ENCODE results near the gene FAM53A.

FAM53A gene

GRCh38 chr4:1655676-1656075, 28.4 kb downstream of the FAM53A start:
- DNase-seq (ENCODE audit: low spot score) = no peak
- in situ Hi-C loops (cut with MboI; ENCODE audit: low pct_unique_long_range_greater_than_20kb, low sequenced_read_pairs, unreplicated experiment) = no loop called here
- TF ChIP-seq CTCF (IDR thresholded peaks at IDR 0.05; ENCODE audit: extremely low read depth, insufficient read depth, missing control alignments) = no peak

GRCh38 chr4:1655081-1655480, 29.0 kb downstream of the FAM53A start:
- no peak for TF ChIP-seq CTCF (IDR thresholded peaks at IDR 0.05; ENCODE audit: extremely low read depth, insufficient read depth, missing control alignments)
- no peak for DNase-seq (ENCODE audit: low spot score)
- in situ Hi-C loops (cut with MboI; ENCODE audit: low pct_unique_long_range_greater_than_20kb, low sequenced_read_pairs, unreplicated experiment) = no loop called here

- no peak for TF ChIP-seq CTCF (IDR thresholded peaks at IDR 0.05; ENCODE audit: extremely low read depth, insufficient read depth, missing control alignments)
- no peak for DNase-seq (ENCODE audit: low spot score)
- in situ Hi-C loops (cut with MboI; ENCODE audit: low pct_unique_long_range_greater_than_20kb, low sequenced_read_pairs, unreplicated experiment) = no loop called here
Observed at GRCh38 chr4:1654216-1654955, 29.7 kb downstream of the FAM53A start.

- no peak for DNase-seq (ENCODE audit: low spot score)
- TF ChIP-seq CTCF (IDR thresholded peaks at IDR 0.05; ENCODE audit: extremely low read depth, insufficient read depth, missing control alignments) = no peak
- in situ Hi-C loops (cut with MboI; ENCODE audit: low pct_unique_long_range_greater_than_20kb, low sequenced_read_pairs, unreplicated experiment) = no loop called here
Observed at GRCh38 chr4:1653776-1654175, 30.3 kb downstream of the FAM53A start.

GRCh38 chr4:1652088-1652487, 32.0 kb downstream of the FAM53A start:
- in situ Hi-C loops (cut with MboI; ENCODE audit: low pct_unique_long_range_greater_than_20kb, low sequenced_read_pairs, unreplicated experiment) = no loop called here
- no peak for TF ChIP-seq CTCF (IDR thresholded peaks at IDR 0.05; ENCODE audit: extremely low read depth, insufficient read depth, missing control alignments)

GRCh38 chr4:1651609-1652008, 32.5 kb downstream of the FAM53A start:
- TF ChIP-seq CTCF (IDR thresholded peaks at IDR 0.05; ENCODE audit: extremely low read depth, insufficient read depth, missing control alignments) = no peak
- in situ Hi-C loops (cut with MboI; ENCODE audit: low pct_unique_long_range_greater_than_20kb, low sequenced_read_pairs, unreplicated experiment) = no loop called here
- no peak for DNase-seq (ENCODE audit: low spot score)

More at GRCh38 chr4:1652088-1652487, 32.0 kb downstream of the FAM53A start:
- DNase-seq (ENCODE audit: low spot score) = no peak

Data from GM13977 (cell line).